ENCODE measurements around the gene IQCE.

The IQCE gene

GRCh38 chr7:2660359-2661095, 101.7 kb downstream of the IQCE start:
- DNase-seq (ENCODE audit: low read depth in 1 of 2, low spot score in 1 of 2), result no peak

- DNase-seq (ENCODE audit: low read depth in 1 of 2, low spot score in 1 of 2), result no peak
Measured at GRCh38 chr7:2661096-2661449, 102.3 kb downstream of the IQCE start.

GRCh38 chr7:2661602-2662272, 103.0 kb downstream of the IQCE start:
- DNase-seq (ENCODE audit: low read depth in 1 of 2, low spot score in 1 of 2), result no peak

GRCh38 chr7:2662273-2663120, 103.7 kb downstream of the IQCE start:
- DNase-seq (ENCODE audit: low read depth in 1 of 2, low spot score in 1 of 2), result no peak

GRCh38 chr7:2663121-2663886, 104.5 kb downstream of the IQCE start:
- DNase-seq (ENCODE audit: low read depth in 1 of 2, low spot score in 1 of 2), result no peak

GRCh38 chr7:2663960-2664359, 105.2 kb downstream of the IQCE start:
- no peak for DNase-seq (ENCODE audit: low read depth in 1 of 2, low spot score in 1 of 2)

Data from activated T-helper 1 cell treated with anti-CD3 and anti-CD28 coated beads, Interleukin-2, amount 50 U/mL, for 16 hours (primary cell).